Brain microvascular endothelial cell (primary cell): Measurements from ENCODE around the gene NUBP1.

Source experiments
- DNase-seq: peaks from one replicate; pipeline ENCODE4 v3.0.0-alpha.2; 2020
- H3K27ac ChIP-seq: fragments of 250-450 bp; sonication (Bioruptor Pico); 2 replicates; pipeline ENCODE4 v1.5.1; 2020; ENCODE audit warnings: mild to moderate bottlenecking, moderate library complexity
- H3K27me3 ChIP-seq: fragments of 250-450 bp; sonication (Bioruptor Pico); replicated peaks from 2 replicates; pipeline ENCODE4 v1.5.1; 2020; ENCODE audit warnings: mild to moderate bottlenecking
- H3K36me3 ChIP-seq: fragments of 250-450 bp; sonication (Bioruptor Pico); replicated peaks from 2 replicates; pipeline ENCODE4 v1.5.1; 2020; ENCODE audit warnings: mild to moderate bottlenecking
- H3K4me3 ChIP-seq: 2 replicates; pipeline ENCODE4 v1.5.1; 2011; ENCODE audit warnings: low read depth, mild to moderate bottlenecking, control low read depth, low read length, moderate library complexity
- CTCF ChIP-seq: IDR thresholded peaks from 2 replicates; pipeline ENCODE4 v1.5.1; 2011; ENCODE audit warnings: low read depth, mild to moderate bottlenecking, moderate library complexity, low read length, control low read depth, inconsistent platforms; ENCODE audit errors: missing control alignments
- in situ Hi-C: cut with HindIII; loops from 2 replicates; pipeline ENCODE4 v1.10.0; 2017; ENCODE audit warnings: low sequenced_read_pairs, low pct_ligation_motif_present

NUBP1 gene

GRCh38 chr16:10744370-10745030 lies 858 bp downstream of the NUBP1 start:
- Histone ChIP-seq H3K4me3 (peak overlapping the region; percentile 59), H3K27ac (peak overlapping the region; percentile 99), H3K27me3 (no peaks in the 10 kb centered on the region), H3K36me3 (no peaks in the 10 kb centered on the region)
- in situ Hi-C loops = loop anchor here (25.0 kb wide), 1 partner anchor 207 kb away; no protein-coding TSS in a partner anchor
- no peak for DNase-seq
- TF ChIP-seq CTCF = no peak

GRCh38 chr16:10745841-10746240 lies 2.2 kb downstream of the NUBP1 start:
- in situ Hi-C loops = loop anchor here (25.0 kb wide), 1 partner anchor 209 kb away; no protein-coding TSS in a partner anchor
- DNase-seq = no peak
- Histone ChIP-seq H3K27ac (no peak overlapping the region), H3K27me3 (no peaks in the 10 kb centered on the region), H3K4me3 (no peak overlapping the region), H3K36me3 (no peaks in the 10 kb centered on the region)
- TF ChIP-seq CTCF = no peak

GRCh38 chr16:10750793-10751192 lies 7.2 kb downstream of the NUBP1 start:
- in situ Hi-C loops = no loop called here
- DNase-seq = no peak
- no peaks in the 10 kb centered on the region for H3K36me3 ChIP-seq
- no peaks in the 10 kb centered on the region for H3K27me3 ChIP-seq
- no peak overlapping the region for H3K4me3 ChIP-seq
- no peak for TF ChIP-seq CTCF
- no peak overlapping the region for H3K27ac ChIP-seq

- in situ Hi-C loops = no loop called here
- Histone ChIP-seq H3K27ac (no peak overlapping the region), H3K4me3 (no peak overlapping the region), H3K36me3 (no peaks in the 10 kb centered on the region), H3K27me3 (no peaks in the 10 kb centered on the region)
- no peak for DNase-seq
- TF ChIP-seq CTCF = no peak
Measured at GRCh38 chr16:10751291-10751697, 7.7 kb downstream of the NUBP1 start.

GRCh38 chr16:10752843-10753523 lies 9.3 kb downstream of the NUBP1 start:
- H3K4me3 ChIP-seq = no peak overlapping the region
- DNase-seq = no peak
- in situ Hi-C loops = no loop called here
- no peaks in the 10 kb centered on the region for H3K27me3 ChIP-seq
- no peak for TF ChIP-seq CTCF
- no peak overlapping the region for H3K27ac ChIP-seq
- peaks cover 3% of the 10 kb centered on the region for H3K36me3 ChIP-seq
